ENCODE results near the gene PSMD2.
A peak's percentile ranks its signal among the peaks of the same experiment; 100 is the strongest.

The PSMD2 gene

DNA sequence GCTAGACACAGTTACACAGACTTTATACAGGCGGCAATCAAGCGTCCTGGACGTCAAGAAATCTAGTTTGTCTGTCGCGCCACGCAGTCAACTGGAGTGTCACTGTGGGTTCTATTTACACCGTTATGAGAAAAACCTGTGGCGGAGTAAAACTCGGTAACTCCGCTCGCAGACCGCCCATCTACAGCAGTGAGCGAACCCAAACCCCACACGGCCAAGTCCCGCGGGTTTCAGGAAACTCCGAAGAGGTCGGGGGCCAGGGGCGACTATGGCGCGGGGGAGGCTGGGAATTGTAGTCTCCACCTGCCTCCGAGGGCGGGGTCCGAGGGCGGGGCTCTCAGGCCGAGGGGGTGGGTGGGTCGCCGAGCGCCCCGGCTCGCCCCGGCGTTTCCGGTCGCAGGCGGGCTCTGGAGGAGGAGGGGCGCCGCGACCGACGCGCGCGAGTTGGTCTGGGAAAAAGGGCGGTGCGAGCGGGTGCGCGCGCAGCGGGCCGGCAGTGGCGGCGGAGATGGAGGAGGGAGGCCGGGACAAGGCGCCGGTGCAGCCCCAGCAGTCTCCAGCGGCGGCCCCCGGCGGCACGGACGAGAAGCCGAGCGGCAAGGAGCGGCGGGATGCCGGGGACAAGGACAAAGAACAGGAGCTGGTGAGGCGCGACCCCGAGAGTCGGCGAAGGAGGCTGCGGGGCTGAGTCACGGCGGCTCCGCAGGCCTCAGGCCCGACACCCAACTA, at the start of gene PSMD2:
TSS of gene PSMD2 (plus strand) at position 483 of the 729 bp plus-strand sequence. CDS start at position 509, 26 bp downstream.
- Histone ChIP-seq H3K36me3 (ENCODE audit: insufficient read depth, low read depth, low read length) (peaks cover 41% of the 10 kb centered on the region), H3K27me3 (ENCODE audit: insufficient read depth, low read length) (no peaks in the 10 kb centered on the region), H3K27ac (ENCODE audit: low read length) (peak within 1 kb of the TSS; percentile 30), H3K4me1 (ENCODE audit: insufficient read depth, low read length) (no peaks in the 10 kb centered on the region), H3K9ac (ENCODE audit: low read depth, low read length) (peak within 1 kb of the TSS; percentile 94), H3K4me3 (ENCODE audit: low read length) (peak within 1 kb of the TSS; percentile 96), H3K9me3 (ENCODE audit: insufficient read depth, low read depth, low read length) (no peaks in the 10 kb centered on the region)

DNA sequence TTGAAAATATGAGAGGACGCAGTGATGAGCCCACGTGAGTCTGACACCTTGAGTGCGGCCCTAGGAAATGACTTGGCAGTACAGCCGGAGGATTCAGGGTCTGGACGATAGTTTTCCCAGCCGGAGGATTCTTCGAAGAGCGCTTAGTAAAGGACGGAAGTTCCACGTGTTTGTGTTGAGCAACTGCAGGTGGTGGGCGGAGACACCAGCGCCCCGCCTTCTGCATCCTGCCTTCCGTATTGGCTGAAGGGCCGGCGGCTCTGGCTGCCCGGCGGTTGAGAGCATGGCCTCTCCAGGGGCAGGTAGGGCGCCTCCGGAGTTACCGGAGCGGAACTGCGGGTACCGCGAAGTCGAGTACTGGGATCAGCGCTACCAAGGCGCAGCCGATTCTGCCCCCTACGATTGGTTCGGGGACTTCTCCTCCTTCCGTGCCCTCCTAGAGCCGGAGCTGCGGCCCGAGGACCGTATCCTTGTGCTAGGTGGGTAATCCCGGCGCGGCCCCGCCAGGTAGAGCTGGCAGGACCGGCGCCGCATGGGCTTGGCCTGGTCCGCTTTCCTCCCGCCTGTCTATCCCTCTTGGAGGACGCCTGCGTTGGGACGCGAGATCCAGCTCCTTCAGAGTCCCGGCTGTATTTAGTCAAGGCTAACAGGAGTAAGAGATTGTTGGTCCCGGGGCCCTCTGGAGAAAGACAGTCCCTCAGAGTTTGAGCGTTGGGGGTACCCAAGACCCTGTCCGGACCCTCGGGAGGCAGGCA, 49.5 kb upstream of the PSMD2 start, which contains the start of gene EEF1AKMT4:
TSS of gene EEF1AKMT4 (plus strand) at position 261 of the 755 bp plus-strand sequence. CDS start at position 284, 23 bp downstream.
- Histone ChIP-seq H3K9ac (ENCODE audit: low read depth, low read length) (peak within 1 kb of the TSS; percentile 98), H3K9me3 (ENCODE audit: insufficient read depth, low read depth, low read length) (no peaks in the 10 kb centered on the region), H3K27ac (ENCODE audit: low read length) (peak within 1 kb of the TSS; percentile 96), H3K4me3 (ENCODE audit: low read length) (peak within 1 kb of the TSS; percentile 99), H3K27me3 (ENCODE audit: insufficient read depth, low read length) (no peaks in the 10 kb centered on the region), H3K4me1 (ENCODE audit: insufficient read depth, low read length) (no peaks in the 10 kb centered on the region), H3K36me3 (ENCODE audit: insufficient read depth, low read depth, low read length) (peaks cover 11% of the 10 kb centered on the region)

DNA sequence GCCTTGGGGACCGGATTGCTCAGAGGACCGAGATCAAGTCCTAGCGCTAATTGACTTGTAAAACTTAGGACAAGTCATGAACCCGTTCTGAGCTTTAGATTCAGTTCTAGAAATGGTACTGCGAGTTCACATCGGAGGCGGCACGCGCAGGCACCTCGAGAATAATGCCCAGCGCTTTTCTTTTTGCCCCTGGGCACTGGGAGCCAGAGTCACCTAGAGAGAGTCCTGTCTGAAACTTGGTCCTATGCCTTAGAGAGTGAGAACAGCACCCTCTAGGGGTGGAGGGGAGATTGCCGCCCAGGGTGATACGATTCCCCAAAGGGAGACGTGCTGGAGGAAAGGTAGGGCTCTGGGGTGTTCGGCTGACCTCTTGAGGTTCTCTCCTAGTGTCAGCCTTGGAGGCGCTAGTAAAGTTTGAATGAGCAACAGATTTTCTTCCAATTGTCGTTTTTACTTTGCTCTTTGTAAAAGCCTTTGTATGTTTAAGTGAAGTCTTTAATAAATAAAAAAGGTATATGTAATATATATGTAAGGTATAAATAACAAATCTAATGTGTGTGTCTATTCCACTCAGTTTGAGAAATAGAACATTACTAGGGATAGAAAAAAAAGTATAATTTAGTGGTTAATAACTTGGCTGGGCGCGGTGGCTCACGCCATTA, 48.7 kb upstream of the PSMD2 start:
- H3K9ac ChIP-seq (ENCODE audit: low read depth, low read length) = peak overlapping the region; percentile 91; the same call in 1 of the 2 replicates
- H3K4me3 ChIP-seq (ENCODE audit: low read length) = peak overlapping the region; percentile 99
- no peaks in the 10 kb centered on the region for H3K27me3 ChIP-seq (ENCODE audit: insufficient read depth, low read length)
- H3K36me3 ChIP-seq (ENCODE audit: insufficient read depth, low read depth, low read length) = peaks cover 4% of the 10 kb centered on the region
- H3K27ac ChIP-seq (ENCODE audit: low read length) = no peak overlapping the region
- H3K9me3 ChIP-seq (ENCODE audit: insufficient read depth, low read depth, low read length) = no peaks in the 10 kb centered on the region
- no peaks in the 10 kb centered on the region for H3K4me1 ChIP-seq (ENCODE audit: insufficient read depth, low read length)

DNA sequence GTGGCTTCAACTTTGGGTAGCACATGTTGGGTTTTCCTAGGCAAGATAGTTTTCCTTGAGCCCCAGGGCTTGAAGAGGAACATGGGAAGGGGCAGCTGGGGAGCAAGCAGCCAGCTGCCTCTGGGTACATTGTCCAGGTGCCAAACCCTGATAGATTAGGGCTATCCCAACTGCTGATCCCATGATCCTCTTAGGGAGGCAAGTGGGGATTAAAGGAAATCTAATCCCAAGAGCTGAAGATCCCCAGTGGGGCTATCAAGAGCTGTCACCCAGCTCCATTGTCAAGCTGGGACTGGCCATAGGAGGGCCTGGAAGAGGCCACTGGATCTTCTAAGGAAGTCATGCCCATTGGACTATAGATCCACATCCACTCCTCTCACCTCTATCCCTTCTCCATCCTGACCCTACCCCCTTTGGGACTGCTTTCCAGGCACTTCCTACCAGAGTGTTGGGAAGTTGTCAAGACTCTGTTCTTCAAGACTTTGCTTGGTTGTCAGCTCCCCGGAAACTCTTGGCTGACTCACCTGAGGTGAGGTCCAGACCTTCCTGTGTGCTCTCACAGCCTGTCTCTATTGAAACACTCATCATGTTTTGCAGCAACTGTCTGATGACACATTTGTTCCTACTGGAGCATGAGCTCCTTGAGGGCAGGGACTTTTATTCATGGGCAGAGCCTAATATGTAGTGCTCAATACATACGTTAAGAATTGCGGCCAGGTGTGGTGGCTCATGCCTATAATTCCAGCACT, 43.6 kb upstream of the PSMD2 start:
- Histone ChIP-seq H3K36me3 (ENCODE audit: insufficient read depth, low read depth, low read length) (no peaks in the 10 kb centered on the region), H3K27ac (ENCODE audit: low read length) (no peak overlapping the region), H3K9me3 (ENCODE audit: insufficient read depth, low read depth, low read length) (no peaks in the 10 kb centered on the region), H3K4me1 (ENCODE audit: insufficient read depth, low read length) (no peaks in the 10 kb centered on the region), H3K4me3 (ENCODE audit: low read length) (no peak overlapping the region), H3K27me3 (ENCODE audit: insufficient read depth, low read length) (peaks cover 31% of the 10 kb centered on the region), H3K9ac (ENCODE audit: low read depth, low read length) (no peak overlapping the region)

GRCh38 chr3:184257083-184257915, 41.7 kb upstream of the PSMD2 start:
- Histone ChIP-seq H3K27ac (ENCODE audit: low read length) (no peak overlapping the region), H3K27me3 (ENCODE audit: insufficient read depth, low read length) (peaks cover 46% of the 10 kb centered on the region), H3K36me3 (ENCODE audit: insufficient read depth, low read depth, low read length) (no peaks in the 10 kb centered on the region), H3K4me1 (ENCODE audit: insufficient read depth, low read length) (no peaks in the 10 kb centered on the region; the same call in 1 of the 2 replicates), H3K9me3 (ENCODE audit: insufficient read depth, low read depth, low read length) (no peaks in the 10 kb centered on the region), H3K4me3 (ENCODE audit: low read length) (no peak overlapping the region), H3K9ac (ENCODE audit: low read depth, low read length) (no peak overlapping the region)

GRCh38 chr3:184258926-184259325, 40.1 kb upstream of the PSMD2 start:
- Histone ChIP-seq H3K4me3 (ENCODE audit: low read length) (no peak overlapping the region), H3K4me1 (ENCODE audit: insufficient read depth, low read length) (no peaks in the 10 kb centered on the region; the same call in 1 of the 2 replicates), H3K27me3 (ENCODE audit: insufficient read depth, low read length) (peaks cover 61% of the 10 kb centered on the region), H3K36me3 (ENCODE audit: insufficient read depth, low read depth, low read length) (no peaks in the 10 kb centered on the region), H3K27ac (ENCODE audit: low read length) (no peak overlapping the region), H3K9ac (ENCODE audit: low read depth, low read length) (no peak overlapping the region), H3K9me3 (ENCODE audit: insufficient read depth, low read depth, low read length) (no peaks in the 10 kb centered on the region)

GRCh38 chr3:184259396-184259877, 39.6 kb upstream of the PSMD2 start:
- Histone ChIP-seq H3K27ac (ENCODE audit: low read length) (no peak overlapping the region), H3K9ac (ENCODE audit: low read depth, low read length) (no peak overlapping the region), H3K9me3 (ENCODE audit: insufficient read depth, low read depth, low read length) (no peaks in the 10 kb centered on the region), H3K4me3 (ENCODE audit: low read length) (peak overlapping the region; percentile 45; the same call in 1 of the 2 replicates), H3K27me3 (ENCODE audit: insufficient read depth, low read length) (peaks cover 63% of the 10 kb centered on the region), H3K4me1 (ENCODE audit: insufficient read depth, low read length) (no peaks in the 10 kb centered on the region; the same call in 1 of the 2 replicates), H3K36me3 (ENCODE audit: insufficient read depth, low read depth, low read length) (no peaks in the 10 kb centered on the region)

- no peaks in the 10 kb centered on the region for H3K36me3 ChIP-seq (ENCODE audit: insufficient read depth, low read depth, low read length)
- H3K9ac ChIP-seq (ENCODE audit: low read depth, low read length) = no peak overlapping the region; the same call in 1 of the 2 replicates
- peak overlapping the region; percentile 64 for H3K4me3 ChIP-seq (ENCODE audit: low read length)
- no peaks in the 10 kb centered on the region; the same call in 1 of the 2 replicates for H3K4me1 ChIP-seq (ENCODE audit: insufficient read depth, low read length)
- H3K9me3 ChIP-seq (ENCODE audit: insufficient read depth, low read depth, low read length) = no peaks in the 10 kb centered on the region
- peaks cover 70% of the 10 kb centered on the region for H3K27me3 ChIP-seq (ENCODE audit: insufficient read depth, low read length)
- H3K27ac ChIP-seq (ENCODE audit: low read length) = no peak overlapping the region
These were observed 38.9 kb upstream of the PSMD2 start for GRCh38 chr3:184259878-184260723.

- Histone ChIP-seq H3K4me3 (ENCODE audit: low read length) (peak overlapping the region; percentile 64), H3K27me3 (ENCODE audit: insufficient read depth, low read length) (peaks cover 71% of the 10 kb centered on the region), H3K27ac (ENCODE audit: low read length) (no peak overlapping the region), H3K9me3 (ENCODE audit: insufficient read depth, low read depth, low read length) (no peaks in the 10 kb centered on the region), H3K4me1 (ENCODE audit: insufficient read depth, low read length) (no peaks in the 10 kb centered on the region; the same call in 1 of the 2 replicates), H3K36me3 (ENCODE audit: insufficient read depth, low read depth, low read length) (no peaks in the 10 kb centered on the region), H3K9ac (ENCODE audit: low read depth, low read length) (peak overlapping the region; percentile 21; the same call in 1 of the 2 replicates)
These were observed 38.2 kb upstream of the PSMD2 start for GRCh38 chr3:184260724-184261269.
